ENCODE results near the gene PHOSPHO2.

DNA sequence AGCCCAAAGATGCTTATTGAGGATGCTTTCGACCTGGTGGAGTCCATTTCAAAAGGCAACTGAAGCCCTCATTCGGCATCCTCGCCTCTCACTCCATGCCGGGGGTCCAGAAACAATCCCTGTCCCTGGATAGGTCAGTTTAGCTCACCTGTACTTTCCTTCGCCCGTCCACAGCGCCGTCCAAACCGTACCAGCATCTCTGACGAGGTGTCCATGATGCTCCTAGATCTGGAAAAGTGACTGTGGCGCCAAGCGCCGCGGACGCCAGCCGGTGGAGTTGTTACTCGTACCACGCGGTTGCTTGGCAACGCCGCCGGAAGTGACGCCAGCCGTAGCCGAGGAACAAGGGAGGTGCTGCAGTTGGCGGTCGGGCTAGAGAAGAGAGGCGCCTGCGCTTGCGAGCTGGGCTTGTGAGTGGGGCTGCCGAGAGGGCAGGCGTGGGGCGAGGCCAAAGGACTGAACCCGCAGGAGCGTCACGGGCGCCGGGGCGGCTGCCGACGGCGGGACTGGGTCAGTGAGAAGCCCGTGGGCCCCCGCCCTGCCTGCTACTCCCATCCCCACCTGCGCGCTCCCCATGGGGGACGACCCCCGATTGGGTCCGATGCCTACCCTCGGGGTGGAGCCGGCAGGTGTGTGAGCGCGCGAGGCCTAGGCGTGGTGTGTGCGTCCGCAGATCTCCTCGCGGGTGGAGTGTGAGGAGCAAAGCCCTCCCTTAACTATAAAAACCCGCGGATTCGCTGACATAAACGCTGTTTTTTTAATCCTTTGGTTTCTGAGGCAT lies at the start of gene PHOSPHO2, which contains the start of gene CFAP210:
- TF ChIP-seq CTCF (IDR thresholded peaks at IDR 0.05; ENCODE audit: low read length) (no peak), EZH2phosphoT487 (IDR thresholded peaks at IDR 0.05; ENCODE audit: low read length) (no peak), EZH2 (optimal IDR thresholded peaks at IDR 0.05; ENCODE audit: low read depth, low read length) (no peak)
